Middle frontal gyrus (tissue), 1 donor: ENCODE measurements around the gene TRIM7.
"Not testable (repeated sequence)": the region's sequence is repeated elsewhere in the genome, so short reads cannot be mapped to it uniquely, and the experiment has no call there.

Experiments used
- DNase-seq: peaks from one replicate; pipeline ENCODE4 v3.0.0-alpha.2; 2015; ENCODE audit warnings: low spot score; ENCODE audit errors: extremely low spot score

Gene TRIM7

GRCh38 chr5:181233088-181233800, 28.2 kb upstream of the TRIM7 start:
- DNase-seq = no peak

- DNase-seq = no peak
Observed at GRCh38 chr5:181232593-181232992, 27.6 kb upstream of the TRIM7 start.

GRCh38 chr5:181231432-181231831, 26.4 kb upstream of the TRIM7 start:
- no peak for DNase-seq

- DNase-seq = no peak
Observed at GRCh38 chr5:181230551-181230950, 25.6 kb upstream of the TRIM7 start.

- DNase-seq = no peak
Observed at GRCh38 chr5:181229996-181230395, 25.0 kb upstream of the TRIM7 start.

- DNase-seq = no peak
Observed at GRCh38 chr5:181224390-181225229, 19.6 kb upstream of the TRIM7 start.

- no peak for DNase-seq
Observed at GRCh38 chr5:181223729-181224389, 18.9 kb upstream of the TRIM7 start.

GRCh38 chr5:181223058-181223728, 18.2 kb upstream of the TRIM7 start, which contains the start of gene TRIM41:
Gene TRIM41, plus strand, starts transcription at chr5:181223281. Its CDS starts 719 bp downstream, at chr5:181224000.
- peak; percentile 96 for DNase-seq

GRCh38 chr5:181222630-181223057, 17.6 kb upstream of the TRIM7 start:
- DNase-seq = no peak

GRCh38 chr5:181221792-181222629, 17.0 kb upstream of the TRIM7 start:
- peak; percentile 89 for DNase-seq

GRCh38 chr5:181221105-181221791, 16.3 kb upstream of the TRIM7 start:
- DNase-seq = no peak

- no peak for DNase-seq
Observed at GRCh38 chr5:181220178-181220515, 15.2 kb upstream of the TRIM7 start.

GRCh38 chr5:181219262-181220177, 14.5 kb upstream of the TRIM7 start:
- no peak for DNase-seq

- DNase-seq = no peak
Observed at GRCh38 chr5:181218795-181219124, 13.8 kb upstream of the TRIM7 start.

- DNase-seq = no peak
Observed at GRCh38 chr5:181217803-181218062, 12.7 kb upstream of the TRIM7 start.

GRCh38 chr5:181217111-181217802, 12.3 kb upstream of the TRIM7 start:
- DNase-seq = no peak

- DNase-seq = no peak
Observed at GRCh38 chr5:181215997-181216989, 11.3 kb upstream of the TRIM7 start.

- not testable (repeated sequence) for DNase-seq
Observed at GRCh38 chr5:181214249-181214648, 9.3 kb upstream of the TRIM7 start.
